ENCODE data around the gene UBASH3A.

UBASH3A gene

GRCh38 chr21:42471716-42472330 lies 68.1 kb downstream of the UBASH3A start:
- no peak for DNase-seq

GRCh38 chr21:42472521-42472920 lies 68.8 kb downstream of the UBASH3A start:
- no peak for DNase-seq

- no peak for DNase-seq
Measured at GRCh38 chr21:42473498-42474042, 69.9 kb downstream of the UBASH3A start.

- DNase-seq: peak; percentile 73
Measured at GRCh38 chr21:42474043-42474831, 70.5 kb downstream of the UBASH3A start.

GRCh38 chr21:42475036-42475435 lies 71.3 kb downstream of the UBASH3A start:
- DNase-seq: peak; percentile 56

GRCh38 chr21:42475526-42476387 lies 72.1 kb downstream of the UBASH3A start:
- no peak for DNase-seq

- DNase-seq: no peak
Measured at GRCh38 chr21:42476388-42477331, 73.0 kb downstream of the UBASH3A start.

GRCh38 chr21:42478504-42478903 lies 74.8 kb downstream of the UBASH3A start:
- DNase-seq: no peak

GRCh38 chr21:42479582-42479981 lies 75.9 kb downstream of the UBASH3A start:
- no peak for DNase-seq

- DNase-seq: no peak
Measured at GRCh38 chr21:42480736-42481135, 77.0 kb downstream of the UBASH3A start.

GRCh38 chr21:42481169-42481568 lies 77.5 kb downstream of the UBASH3A start:
- DNase-seq: no peak

- DNase-seq: no peak
Measured at GRCh38 chr21:42484966-42485365, 81.3 kb downstream of the UBASH3A start.

- no peak for DNase-seq
Measured at GRCh38 chr21:42486072-42486471, 82.4 kb downstream of the UBASH3A start.

- DNase-seq: no peak
Measured at GRCh38 chr21:42486531-42486930, 82.8 kb downstream of the UBASH3A start.

- no peak for DNase-seq
Measured at GRCh38 chr21:42489006-42489563, 85.4 kb downstream of the UBASH3A start.

- DNase-seq: no peak
Measured at GRCh38 chr21:42489991-42490390, 86.3 kb downstream of the UBASH3A start.

GRCh38 chr21:42490720-42491119 lies 87.0 kb downstream of the UBASH3A start:
- no peak for DNase-seq

- no peak for DNase-seq
Measured at GRCh38 chr21:42491328-42491727, 87.6 kb downstream of the UBASH3A start.

- no peak for DNase-seq
Measured at GRCh38 chr21:42492201-42492600, 88.5 kb downstream of the UBASH3A start.

- no peak for DNase-seq
Measured at GRCh38 chr21:42493109-42494060, 89.7 kb downstream of the UBASH3A start.

- no peak for DNase-seq
Measured at GRCh38 chr21:42495027-42495426, 91.3 kb downstream of the UBASH3A start.
